ENCODE measurements around the gene NKD1. TPM values are rescaled to one million over a fixed set of nuclear protein-coding genes. Genes with fewer than 3 reads are reported as not detected.

The NKD1 gene
- total RNA-seq, 3 donors from 2014 or later = 1.3 to 5.0 (median 4.6) TPM

DNA sequence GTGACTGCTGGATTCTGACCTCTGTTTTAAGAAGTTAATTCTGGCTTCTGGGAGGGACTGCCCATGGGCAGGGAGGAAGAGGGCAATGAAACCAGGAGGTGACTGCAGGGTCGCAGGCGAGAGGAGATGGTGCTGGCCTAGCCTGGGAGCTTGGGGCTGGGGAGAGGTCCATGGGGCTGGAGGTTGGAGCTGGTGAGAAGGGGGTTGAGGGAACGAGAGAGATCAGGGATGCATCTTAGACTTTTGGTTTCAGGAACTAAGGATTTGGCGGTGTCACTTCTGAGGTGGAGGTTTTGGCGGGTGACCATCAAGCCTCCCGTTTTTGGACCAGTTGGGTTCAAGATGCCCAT lies 64.6 kb downstream of the NKD1 start:
- no peaks in the 10 kb centered on the region for H3K27me3 ChIP-seq
- no peak overlapping the region for H3K4me3 ChIP-seq
- H3K9me3 ChIP-seq = no peaks in the 10 kb centered on the region
- H3K27ac ChIP-seq = no peak overlapping the region
- no peak for DNase-seq (ENCODE audit: low spot score in 2 of 2)
- intact Hi-C loops (cut with DNase I; ENCODE audit: low total_unique reads) = no loop called here
- no peaks in the 10 kb centered on the region for H3K4me1 ChIP-seq
- no peaks in the 10 kb centered on the region for H3K36me3 ChIP-seq
- TF ChIP-seq POLR2A (IDR thresholded peaks at IDR 0.05) = no peak
- TF ChIP-seq POLR2AphosphoS5 (IDR thresholded peaks at IDR 0.05) = no peak
- TF ChIP-seq, protein P1, sequence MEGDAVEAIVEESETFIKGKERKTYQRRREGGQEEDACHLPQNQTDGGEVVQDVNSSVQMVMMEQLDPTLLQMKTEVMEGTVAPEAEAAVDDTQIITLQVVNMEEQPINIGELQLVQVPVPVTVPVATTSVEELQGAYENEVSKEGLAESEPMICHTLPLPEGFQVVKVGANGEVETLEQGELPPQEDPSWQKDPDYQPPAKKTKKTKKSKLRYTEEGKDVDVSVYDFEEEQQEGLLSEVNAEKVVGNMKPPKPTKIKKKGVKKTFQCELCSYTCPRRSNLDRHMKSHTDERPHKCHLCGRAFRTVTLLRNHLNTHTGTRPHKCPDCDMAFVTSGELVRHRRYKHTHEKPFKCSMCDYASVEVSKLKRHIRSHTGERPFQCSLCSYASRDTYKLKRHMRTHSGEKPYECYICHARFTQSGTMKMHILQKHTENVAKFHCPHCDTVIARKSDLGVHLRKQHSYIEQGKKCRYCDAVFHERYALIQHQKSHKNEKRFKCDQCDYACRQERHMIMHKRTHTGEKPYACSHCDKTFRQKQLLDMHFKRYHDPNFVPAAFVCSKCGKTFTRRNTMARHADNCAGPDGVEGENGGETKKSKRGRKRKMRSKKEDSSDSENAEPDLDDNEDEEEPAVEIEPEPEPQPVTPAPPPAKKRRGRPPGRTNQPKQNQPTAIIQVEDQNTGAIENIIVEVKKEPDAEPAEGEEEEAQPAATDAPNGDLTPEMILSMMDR (IDR thresholded peaks at IDR 0.05) = no peak

DNA sequence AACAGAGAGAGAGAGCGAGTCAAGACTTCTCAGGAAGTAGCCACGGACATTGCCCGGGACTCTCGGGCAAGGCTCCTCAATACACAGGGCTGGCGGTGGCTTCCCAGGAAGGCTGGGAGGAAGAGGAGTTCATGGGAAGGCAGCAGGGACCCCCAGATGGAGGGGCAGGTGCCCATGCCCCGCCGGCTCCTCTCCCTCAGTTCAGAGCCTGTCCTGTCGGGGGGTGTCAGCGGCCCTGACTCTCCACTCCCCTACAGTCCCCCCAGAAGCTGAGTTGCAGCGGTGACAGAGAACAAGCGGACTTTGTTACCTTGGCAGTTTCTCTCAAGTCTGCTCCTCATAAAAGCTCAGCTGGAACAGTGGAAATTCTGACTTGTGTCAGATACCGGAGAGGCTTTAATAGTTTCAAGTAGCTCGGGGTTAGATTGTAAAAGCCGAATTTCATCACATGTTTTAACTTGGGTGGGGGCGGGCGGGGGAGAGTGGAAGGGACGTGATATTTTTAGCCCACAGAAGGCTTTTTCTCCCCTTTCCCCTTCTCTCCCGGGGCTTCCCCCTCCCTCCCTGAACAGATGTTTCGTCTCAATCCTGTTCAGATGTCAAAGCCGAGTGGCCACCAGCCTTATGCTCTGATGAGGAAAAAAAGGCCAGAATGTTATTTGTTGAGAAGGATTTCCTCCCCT lies 65.2 kb downstream of the NKD1 start:
- DNase-seq (ENCODE audit: low spot score in 2 of 2) = no peak
- Histone ChIP-seq H3K9me3 (no peaks in the 10 kb centered on the region), H3K4me1 (no peaks in the 10 kb centered on the region), H3K27me3 (no peaks in the 10 kb centered on the region), H3K27ac (peak overlapping the region in 1 of 2 donors; percentile 40), H3K4me3 (peak overlapping the region in 1 of 3 donors; percentile 19), H3K36me3 (no peaks in the 10 kb centered on the region)
- TF ChIP-seq POLR2A (IDR thresholded peaks at IDR 0.05) (no peak), POLR2AphosphoS5 (IDR thresholded peaks at IDR 0.05) (no peak)
- TF ChIP-seq, protein P1 (IDR thresholded peaks at IDR 0.05) = no peak
- intact Hi-C loops (cut with DNase I; ENCODE audit: low total_unique reads) = no loop called here

DNA sequence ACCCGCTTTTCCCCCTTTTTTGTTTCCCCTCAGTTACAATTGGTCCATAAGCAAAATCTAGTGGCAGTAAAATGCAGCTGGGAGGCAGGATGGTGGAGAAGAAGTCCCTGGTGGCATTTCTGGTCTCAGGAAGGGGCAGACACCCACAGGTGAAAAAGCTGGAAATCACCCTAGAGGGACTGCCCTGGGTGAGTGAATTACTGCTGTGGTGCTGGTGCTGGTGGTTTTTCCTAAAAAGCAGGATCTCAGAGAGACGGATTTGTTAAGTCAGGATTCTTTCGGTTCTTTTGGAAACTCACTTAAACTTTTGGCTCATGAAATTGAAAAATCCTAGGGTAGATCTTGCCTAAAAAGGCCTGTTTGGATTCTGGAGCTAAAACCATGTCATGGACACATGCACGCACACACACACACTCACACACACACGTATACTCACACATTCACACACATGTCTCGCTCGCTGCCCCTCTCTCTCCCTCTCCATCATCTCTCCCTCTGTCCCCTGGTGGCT lies 65.8 kb downstream of the NKD1 start:
- Histone ChIP-seq H3K4me3 (peak overlapping the region in 1 of 3 donors; percentile 19), H3K27ac (peak overlapping the region in 1 of 2 donors; percentile 40), H3K36me3 (no peaks in the 10 kb centered on the region), H3K27me3 (no peaks in the 10 kb centered on the region), H3K9me3 (no peaks in the 10 kb centered on the region), H3K4me1 (no peaks in the 10 kb centered on the region)
- no peak for DNase-seq (ENCODE audit: low spot score in 2 of 2)
- intact Hi-C loops (cut with DNase I; ENCODE audit: low total_unique reads) = no loop called here
- TF ChIP-seq POLR2A (IDR thresholded peaks at IDR 0.05) (no peak), POLR2AphosphoS5 (IDR thresholded peaks at IDR 0.05) (no peak)
- TF ChIP-seq, protein P1 (IDR thresholded peaks at IDR 0.05) = no peak

DNA sequence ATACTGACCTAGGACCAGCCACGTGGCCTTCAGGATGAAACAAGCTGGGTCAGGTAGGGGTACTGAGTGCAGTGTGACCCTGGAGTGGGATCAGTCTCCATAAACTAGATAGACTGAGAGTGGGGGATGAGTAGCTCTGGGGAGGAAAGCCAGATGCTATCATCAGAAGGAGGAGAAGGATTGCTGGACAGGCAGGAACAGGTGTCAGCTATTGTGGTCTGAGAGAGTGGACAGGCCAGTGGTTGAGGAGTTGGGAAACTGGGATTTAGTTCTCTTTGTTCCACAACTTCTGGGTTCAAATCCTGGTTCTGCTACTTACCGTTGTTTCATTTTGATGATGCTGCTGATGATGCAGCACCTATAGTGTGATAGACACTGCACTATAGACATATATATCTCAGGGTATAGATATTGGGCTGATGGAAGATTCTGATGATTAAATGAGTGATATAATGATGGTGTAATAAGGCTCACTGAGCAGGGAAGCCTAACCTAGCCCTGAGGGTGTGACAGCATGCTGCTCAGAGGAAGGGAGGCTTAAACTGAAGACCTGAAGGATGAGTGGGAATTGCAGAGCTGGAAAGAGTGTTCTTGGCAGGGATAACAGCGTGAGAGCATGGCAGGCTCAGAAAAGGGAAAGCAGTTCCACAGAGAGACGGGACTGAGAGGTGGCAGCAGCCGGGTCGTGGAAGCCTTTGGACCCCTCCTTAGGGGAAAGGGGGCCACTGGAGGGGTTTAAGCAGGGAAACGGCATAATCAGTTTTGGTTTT lies 66.9 kb downstream of the NKD1 start:
- intact Hi-C loops (cut with DNase I; ENCODE audit: low total_unique reads) = no loop called here
- no peak overlapping the region for H3K27ac ChIP-seq
- TF ChIP-seq POLR2AphosphoS5 (IDR thresholded peaks at IDR 0.05) = no peak
- TF ChIP-seq POLR2A (IDR thresholded peaks at IDR 0.05) = no peak
- TF ChIP-seq, protein P1 (IDR thresholded peaks at IDR 0.05) = no peak

DNA sequence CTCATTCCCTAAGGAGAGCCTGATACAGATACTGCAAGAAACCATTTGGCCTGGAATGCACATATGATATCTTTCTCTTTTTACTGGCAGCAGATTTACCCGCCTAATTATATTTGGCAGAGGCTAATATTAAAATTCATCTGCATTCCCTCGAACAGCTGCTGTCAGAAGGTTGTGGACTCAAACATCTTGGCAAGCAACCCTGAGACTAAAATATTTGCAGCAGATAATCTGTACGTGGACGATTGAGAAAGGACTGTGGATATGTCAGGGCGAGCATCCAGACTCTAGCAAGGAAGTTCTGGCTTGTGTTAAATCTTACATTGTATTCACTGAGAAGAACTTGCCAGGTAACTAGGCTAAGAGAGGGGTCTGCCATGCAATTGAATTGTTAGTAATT lies 67.7 kb downstream of the NKD1 start:
- H3K9me3 ChIP-seq = no peaks in the 10 kb centered on the region
- no peaks in the 10 kb centered on the region for H3K4me1 ChIP-seq
- no peak overlapping the region for H3K4me3 ChIP-seq
- DNase-seq (ENCODE audit: low spot score in 2 of 2) = no peak
- intact Hi-C loops (cut with DNase I; ENCODE audit: low total_unique reads) = no loop called here
- no peak overlapping the region for H3K27ac ChIP-seq
- no peaks in the 10 kb centered on the region for H3K36me3 ChIP-seq
- H3K27me3 ChIP-seq = no peaks in the 10 kb centered on the region
- TF ChIP-seq POLR2A (IDR thresholded peaks at IDR 0.05) (no peak), POLR2AphosphoS5 (IDR thresholded peaks at IDR 0.05) (no peak)
- TF ChIP-seq, protein P1 (IDR thresholded peaks at IDR 0.05) = no peak

More for the DNA sequence above, 66.9 kb downstream of the NKD1 start:
- no peaks in the 10 kb centered on the region for H3K4me1 ChIP-seq
- H3K9me3 ChIP-seq = no peaks in the 10 kb centered on the region
- no peak overlapping the region for H3K4me3 ChIP-seq
- no peak for DNase-seq (ENCODE audit: low spot score in 2 of 2)
- H3K36me3 ChIP-seq = no peaks in the 10 kb centered on the region
- no peaks in the 10 kb centered on the region for H3K27me3 ChIP-seq

Measured in breast epithelium (tissue), 4 donors.